ENCODE measurements around the gene SMIM33.

GRCh38 chr5:139439013-139439903 lies 31.5 kb upstream of the SMIM33 start, which contains the start of gene DNAJC18:
- TF ChIP-seq NFIC (IDR thresholded peaks at IDR 0.05; ENCODE audit: borderline replicate concordance) (no peak), CTCF (IDR thresholded peaks at IDR 0.05) (no peak), FOXM1 (IDR thresholded peaks at IDR 0.05; ENCODE audit: low read depth) (no peak), POLR2AphosphoS5 (IDR thresholded peaks at IDR 0.05; ENCODE audit: low read depth, low read length) (peak; percentile 68), PBX3 (IDR thresholded peaks at IDR 0.05) (no peak), REST (IDR thresholded peaks at IDR 0.05; ENCODE audit: low read depth, low read length) (0 out of 2 replicates have a peak, but pooled peaks have one; percentile 2), RFX5 (IDR thresholded peaks at IDR 0.05; ENCODE audit: low read length) (no peak), EP300 (IDR thresholded peaks at IDR 0.05; ENCODE audit: borderline replicate concordance in 1 of 2, low read depth in 1 of 2, low read length in 1 of 2) (no peak), USF2 (IDR thresholded peaks at IDR 0.05; ENCODE audit: borderline replicate concordance, low read depth, low read length) (no peak), RCOR1 (IDR thresholded peaks at IDR 0.05; ENCODE audit: low read length) (0 out of 2 replicates have a peak, but pooled peaks have one; percentile 26), TCF12 (IDR thresholded peaks at IDR 0.05) (peak; percentile 16; the same call in 1 of the 2 replicates), GATA2 (CRISPR knock-in tag; IDR thresholded peaks at IDR 0.05) (peak; percentile 89)
